Right renal cortex interstitium (tissue), 3 donors: Measurements from ENCODE around the gene OPRL1. TPM values are rescaled to one million over a fixed set of nuclear protein-coding genes. Genes with fewer than 3 reads are reported as not detected.

ENCODE experiments used
- DNase-seq, 3 donors: peaks; one replicate each; pipeline ENCODE4 v3.0.0-alpha.2; 2013; ENCODE audit warnings: low read depth in 3 of 3, low spot score in 2 of 3
- polyA plus RNA-seq, 3 donors: library from polyadenylated mRNA; unstranded; fragments of 120-200 nt; gene quantifications; one replicate each; pipeline ENCODE4 v1.2.1, GENCODE V29; 2013; ENCODE audit not compliant: insufficient read length in 3 of 3

OPRL1 gene
- polyA plus RNA-seq, 3 donors = 0.67 to 1.1 (median 0.69) TPM

GRCh38 chr20:64101731-64102621 lies 22.1 kb downstream of the OPRL1 start:
- no peak for DNase-seq

DNA sequence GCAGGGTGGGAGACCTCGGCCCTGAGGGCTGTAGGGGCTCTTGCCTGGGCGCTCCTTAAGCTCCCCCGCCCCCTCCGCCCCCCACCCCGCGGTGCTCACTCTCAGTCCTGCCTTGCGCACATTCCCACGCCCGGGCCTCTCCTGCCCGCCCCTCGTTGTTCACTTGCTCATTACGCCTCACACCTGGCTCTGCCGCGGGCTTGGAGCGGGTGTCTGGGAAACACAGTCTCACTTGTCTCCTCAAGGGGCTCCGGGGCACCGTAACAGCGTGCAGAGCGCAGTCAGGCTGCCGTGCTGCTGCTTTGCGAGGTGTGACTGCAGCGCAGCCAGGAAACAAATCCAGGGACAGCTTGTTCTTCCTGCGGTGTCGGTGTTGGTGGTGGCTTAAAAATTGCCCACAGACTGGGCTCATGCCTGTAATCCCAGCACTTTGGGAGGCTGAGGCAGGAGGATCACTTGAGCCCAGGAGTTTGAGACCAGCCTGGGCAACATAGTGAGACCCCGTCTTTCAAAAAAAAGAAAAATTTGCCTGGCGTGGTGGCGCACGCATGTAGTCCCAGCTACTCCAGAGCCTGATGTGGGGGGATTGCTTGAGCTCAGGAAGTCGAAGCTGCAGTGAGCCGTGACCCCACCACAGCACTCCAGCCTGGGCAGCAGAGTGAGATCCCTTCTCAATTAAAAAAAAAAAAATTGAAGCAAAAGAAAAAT lies 22.9 kb downstream of the OPRL1 start:
- DNase-seq = no peak

DNA sequence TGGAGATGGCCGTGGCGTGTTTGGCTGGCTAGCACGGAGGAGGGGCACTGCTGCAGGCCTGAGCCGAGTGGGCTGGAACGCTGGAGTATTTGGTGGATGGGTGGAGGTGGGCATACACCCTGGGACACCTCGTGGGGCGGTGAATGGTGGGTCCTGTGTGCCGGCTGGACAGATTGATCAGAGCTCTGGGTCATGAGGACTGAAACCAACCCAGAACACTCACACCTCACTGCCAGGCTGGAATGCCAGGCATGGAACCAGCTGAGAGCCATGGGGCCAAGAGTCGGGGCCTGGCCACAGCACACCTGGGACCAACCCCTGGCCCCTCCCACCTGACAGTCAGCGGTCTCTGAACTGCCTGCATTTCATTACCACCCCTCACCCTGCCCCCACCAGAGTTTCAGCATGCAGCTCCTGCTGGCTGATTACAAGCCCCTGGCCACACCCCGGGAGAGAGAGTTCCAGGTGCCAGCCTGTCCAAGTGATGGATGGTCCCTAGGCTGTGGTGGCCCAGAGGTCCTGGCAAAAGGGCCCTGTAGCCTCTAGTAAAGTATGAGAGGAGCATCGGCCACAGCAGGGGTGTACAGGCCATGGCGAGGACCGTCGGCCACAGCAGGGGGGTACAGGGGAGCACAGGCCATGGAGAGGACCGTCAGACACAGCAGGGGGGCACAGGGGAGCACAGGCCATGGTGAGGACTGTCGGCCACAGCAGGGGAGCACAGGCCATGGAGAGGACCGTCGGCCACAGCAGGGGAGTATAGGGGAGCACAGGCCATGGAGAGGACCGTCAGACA lies 24.2 kb downstream of the OPRL1 start:
- no peak for DNase-seq

- DNase-seq = no peak
These were observed 25.0 kb downstream of the OPRL1 start for GRCh38 chr20:64104667-64105451.

GRCh38 chr20:64105846-64106434 lies 26.1 kb downstream of the OPRL1 start:
- DNase-seq = no peak

DNA sequence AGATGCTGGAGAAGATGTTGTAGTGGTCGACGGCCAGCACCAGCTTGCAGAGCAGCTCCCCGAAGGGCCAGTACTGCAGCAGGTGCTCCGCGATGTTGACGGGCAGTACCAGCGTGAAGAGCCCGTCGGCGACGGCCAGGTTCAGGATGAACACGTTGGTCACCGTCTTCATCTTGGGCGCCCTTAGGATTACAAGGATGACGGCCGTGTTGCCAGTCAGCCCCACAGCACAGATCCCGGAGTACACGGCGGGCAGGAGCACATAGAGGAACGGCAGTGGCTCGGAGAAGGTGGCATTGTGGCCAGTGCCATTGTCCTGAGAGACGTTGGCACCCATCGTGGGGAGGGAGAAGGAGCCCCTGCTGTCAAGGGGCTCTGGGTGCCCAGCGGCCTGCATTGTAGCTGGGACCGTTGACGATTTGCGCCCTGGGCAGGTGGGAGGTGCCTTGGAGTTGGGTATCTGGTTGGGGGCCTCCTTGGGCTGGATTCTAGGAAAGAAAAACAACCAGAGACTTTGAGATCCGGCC lies 26.6 kb downstream of the OPRL1 start:
- DNase-seq = no peak

DNA sequence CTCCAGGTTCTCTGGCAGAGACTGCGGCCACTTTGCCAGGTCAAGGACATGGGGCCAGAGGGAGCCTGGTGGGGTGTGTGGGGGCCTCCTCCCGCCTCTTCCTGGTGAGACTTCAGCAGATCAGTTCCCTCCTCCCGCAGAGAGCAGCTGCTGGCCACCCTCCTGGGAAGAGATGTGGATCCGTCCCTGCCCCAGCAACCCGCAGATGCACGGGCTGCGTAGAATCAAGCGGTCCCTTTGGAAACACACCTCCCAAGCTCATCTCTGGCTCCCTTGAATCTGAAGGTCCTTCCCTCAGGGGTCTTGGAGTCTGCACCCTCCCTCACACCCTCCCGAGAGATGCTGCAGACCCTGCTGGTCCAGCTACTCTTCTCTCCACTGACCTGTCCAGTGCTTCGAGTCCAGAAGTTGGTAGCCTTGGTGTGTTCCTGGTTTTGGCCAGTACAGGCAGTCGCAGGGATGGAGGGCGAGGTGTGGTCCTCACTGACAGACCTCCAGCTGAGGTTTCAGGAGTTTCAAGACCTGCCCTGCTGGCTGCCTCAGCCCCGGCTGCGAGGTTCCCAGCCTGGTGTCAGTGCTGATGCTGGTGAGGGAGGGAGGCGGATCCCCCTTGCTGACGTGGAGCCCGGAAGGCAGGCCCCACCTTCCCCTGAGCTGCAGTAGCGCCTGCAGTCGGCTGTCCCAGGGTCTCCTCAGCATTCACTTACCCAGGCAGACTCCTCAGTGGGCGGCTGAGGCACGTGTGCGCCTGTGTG lies 27.3 kb downstream of the OPRL1 start, which contains the start of gene NPBWR2:
TSS of gene NPBWR2 (minus strand) at position 585 of the 755 bp plus-strand sequence. CDS start 734 bp downstream, outside the sequence.
- DNase-seq = no peak

- DNase-seq = no peak
These were observed 28.0 kb downstream of the OPRL1 start for GRCh38 chr20:64107736-64108457.

- DNase-seq = no peak
These were observed 29.1 kb downstream of the OPRL1 start for GRCh38 chr20:64108731-64109681.

DNA sequence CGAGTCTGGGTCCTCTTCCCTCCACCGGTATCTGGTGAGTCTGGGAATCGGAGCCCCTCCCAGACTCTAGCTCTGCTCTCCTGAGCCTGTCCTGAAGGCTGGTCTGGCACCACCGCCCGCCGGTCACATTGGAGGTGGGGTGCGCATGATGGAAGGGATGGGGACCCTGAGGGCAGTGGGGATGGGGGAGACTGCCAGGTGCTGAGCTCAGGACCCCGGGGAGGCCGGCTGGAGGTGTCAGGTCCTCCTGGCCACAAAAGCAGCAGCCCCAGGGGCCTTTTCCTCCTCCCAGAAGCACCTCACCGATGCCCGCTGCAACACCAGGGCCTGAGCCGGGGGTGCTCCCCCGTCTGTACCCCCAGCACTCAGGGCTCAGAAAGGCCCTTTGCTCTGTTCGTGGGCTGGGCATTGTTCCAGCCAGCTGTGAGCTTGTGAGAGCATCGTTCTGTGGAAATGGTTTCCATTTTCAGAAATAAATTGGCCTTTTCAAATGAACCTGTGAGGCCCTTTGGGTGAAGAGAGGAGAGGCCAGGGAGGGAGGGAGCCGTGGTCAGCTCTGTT lies 30.0 kb downstream of the OPRL1 start:
- DNase-seq = no peak

- no peak for DNase-seq
These were observed 30.7 kb downstream of the OPRL1 start for GRCh38 chr20:64110411-64111068.

DNA sequence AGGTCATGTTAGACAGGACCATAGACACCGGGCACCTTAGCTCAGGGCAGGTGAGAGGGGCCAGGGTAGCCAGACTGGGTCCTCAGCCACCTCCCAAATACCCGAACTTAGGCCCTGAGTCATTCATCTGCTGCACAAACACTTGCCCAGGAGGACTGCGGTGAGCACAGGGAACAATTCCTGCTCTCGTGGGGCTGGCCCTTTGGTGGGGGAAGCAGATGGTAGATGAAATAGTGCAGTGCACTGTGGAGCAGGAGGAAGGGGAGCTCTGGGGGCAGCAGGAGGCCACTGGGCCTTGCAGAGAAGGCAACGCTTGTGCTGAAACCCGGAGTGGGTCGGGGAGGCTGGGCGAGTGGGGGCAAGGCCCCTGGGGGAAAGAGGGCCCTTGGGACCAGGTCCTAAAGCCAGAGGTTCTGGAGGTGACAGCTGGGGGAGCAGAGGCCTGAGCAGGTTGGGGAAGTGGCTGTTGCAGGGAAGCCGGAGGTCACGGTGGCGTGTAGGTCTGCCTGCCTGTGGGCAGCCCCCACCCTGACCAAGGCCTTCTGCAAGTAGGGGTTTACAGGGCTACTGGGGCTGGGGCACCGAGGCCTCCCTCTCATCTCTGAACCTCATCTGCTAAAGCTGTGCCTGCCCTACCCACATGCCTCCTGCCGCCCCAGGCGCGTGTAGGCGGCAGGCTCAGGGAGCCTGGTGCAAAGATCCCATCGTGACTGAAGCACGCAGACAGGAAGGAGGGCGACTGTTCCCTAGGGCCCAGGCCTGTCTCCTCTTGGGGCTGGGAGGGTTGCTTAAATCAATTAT lies 32.2 kb downstream of the OPRL1 start:
- no peak for DNase-seq

- DNase-seq = no peak
These were observed 33.0 kb downstream of the OPRL1 start for GRCh38 chr20:64112691-64113443.

GRCh38 chr20:64113444-64113775 lies 33.5 kb downstream of the OPRL1 start:
- no peak for DNase-seq
